HG02938 (cell line): ENCODE results near the gene RASD2.

Experiments
- ATAC-seq: cut with Tn5 transposase; IDR thresholded peaks from one replicate; pipeline ENCODE4 v1.9.1; 2021; ENCODE audit warnings: mild to moderate bottlenecking, moderate library complexity; ENCODE audit not compliant: unreplicated experiment

The RASD2 gene

GRCh38 chr22:35539910-35540594 lies 579 bp upstream of the RASD2 start:
- no peak for ATAC-seq

GRCh38 chr22:35541254-35541748 lies 670 bp downstream of the RASD2 start:
- no peak for ATAC-seq

- ATAC-seq, result no peak
These were observed 1.7 kb downstream of the RASD2 start for GRCh38 chr22:35542157-35542938.

GRCh38 chr22:35542939-35543516 lies 2.4 kb downstream of the RASD2 start:
- no peak for ATAC-seq

- ATAC-seq, result no peak
These were observed 3.1 kb downstream of the RASD2 start for GRCh38 chr22:35543702-35544101.

GRCh38 chr22:35544189-35544588 lies 3.6 kb downstream of the RASD2 start:
- ATAC-seq, result no peak

- ATAC-seq, result no peak
These were observed 4.2 kb downstream of the RASD2 start for GRCh38 chr22:35544827-35545226.

- ATAC-seq, result no peak
These were observed 6.3 kb downstream of the RASD2 start for GRCh38 chr22:35546886-35547285.

- no peak for ATAC-seq
These were observed 7.5 kb downstream of the RASD2 start for GRCh38 chr22:35547987-35548721.

- ATAC-seq, result no peak
These were observed 8.1 kb downstream of the RASD2 start for GRCh38 chr22:35548722-35549112.

GRCh38 chr22:35549328-35549727 lies 8.7 kb downstream of the RASD2 start:
- ATAC-seq, result no peak

- no peak for ATAC-seq
These were observed 11.0 kb downstream of the RASD2 start for GRCh38 chr22:35551549-35552177.

GRCh38 chr22:35552196-35552842 lies 11.7 kb downstream of the RASD2 start:
- no peak for ATAC-seq

- ATAC-seq, result no peak
These were observed 12.2 kb downstream of the RASD2 start for GRCh38 chr22:35552846-35553245.

- ATAC-seq, result no peak
These were observed 12.7 kb downstream of the RASD2 start for GRCh38 chr22:35553341-35553740.

GRCh38 chr22:35554297-35554845 lies 13.7 kb downstream of the RASD2 start:
- no peak for ATAC-seq

- ATAC-seq, result no peak
These were observed 14.9 kb downstream of the RASD2 start for GRCh38 chr22:35555483-35555890.

- ATAC-seq, result no peak
These were observed 15.4 kb downstream of the RASD2 start for GRCh38 chr22:35555946-35556547.

- ATAC-seq, result no peak
These were observed 16.0 kb downstream of the RASD2 start for GRCh38 chr22:35556666-35557065.

- ATAC-seq, result no peak
These were observed 17.4 kb downstream of the RASD2 start for GRCh38 chr22:35558031-35558430.
